H9 (cell line): ENCODE results near the gene TBCK. TPM values are rescaled to one million over a fixed set of nuclear protein-coding genes. Genes with fewer than 3 reads are reported as not detected.

Source experiments
- DNase-seq: peaks from one replicate; pipeline ENCODE4 v3.0.0-alpha.2; 2017
- H2AFZ ChIP-seq: one replicate; pipeline ENCODE4 v1.6.1; 2013; ENCODE audit warnings: mild to moderate bottlenecking, low read length, control low read depth, moderate library complexity
- H2AK5ac ChIP-seq: 2 replicates; pipeline ENCODE4 v1.6.1; 2013; ENCODE audit warnings: low read length, control low read depth, mixed read lengths; ENCODE audit not compliant: insufficient read length
- H2BK120ac ChIP-seq: one replicate; pipeline ENCODE4 v1.6.1; 2013; ENCODE audit warnings: low read depth, mild to moderate bottlenecking, low read length, control low read depth, inconsistent platforms; ENCODE audit not compliant: poor library complexity, severe bottlenecking
- H2BK12ac ChIP-seq: 2 replicates; pipeline ENCODE4 v1.6.1; 2013; ENCODE audit warnings: low read length, control low read depth, mixed read lengths, low read depth; ENCODE audit not compliant: insufficient read length
- H2BK15ac ChIP-seq: 2 replicates; pipeline ENCODE4 v1.6.1; 2013; ENCODE audit warnings: low read depth, low read length, control low read depth
- H2BK20ac ChIP-seq: one replicate; pipeline ENCODE4 v1.6.1; 2013; ENCODE audit warnings: low read depth, mild to moderate bottlenecking, low read length, control low read depth, inconsistent platforms; ENCODE audit not compliant: poor library complexity, severe bottlenecking
- H2BK5ac ChIP-seq: 2 replicates; pipeline ENCODE4 v1.6.1; 2013; ENCODE audit warnings: low read length, control low read depth, mixed read lengths; ENCODE audit not compliant: insufficient read length
- H3K14ac ChIP-seq: 2 replicates; pipeline ENCODE4 v1.6.1; 2013; ENCODE audit warnings: low read length, control low read depth; ENCODE audit not compliant: insufficient read depth
- H3K18ac ChIP-seq: 2 replicates; pipeline ENCODE4 v1.6.1; 2013; ENCODE audit warnings: low read depth, mild to moderate bottlenecking, mixed read lengths, low read length, control low read depth; ENCODE audit not compliant: insufficient read length
- H3K23ac ChIP-seq: 2 replicates; pipeline ENCODE4 v1.6.1; 2013; ENCODE audit warnings: low read length, control low read depth, mixed read lengths, low read depth; ENCODE audit not compliant: insufficient read length
- H3K23me2 ChIP-seq: 2 replicates; pipeline ENCODE4 v1.6.1; 2013; ENCODE audit warnings: low read depth, mild to moderate bottlenecking, mixed read lengths, low read length, control low read depth; ENCODE audit not compliant: insufficient read length, poor library complexity, severe bottlenecking
- H3K27ac ChIP-seq: 2 replicates; pipeline ENCODE4 v1.5.1; 2013; ENCODE audit warnings: low read length, control low read depth, mixed read lengths, low read depth; ENCODE audit not compliant: insufficient read length
- H3K27me3 ChIP-seq: 2 replicates; pipeline ENCODE4 v1.6.1; 2013; ENCODE audit warnings: low read length, control low read depth, inconsistent platforms; ENCODE audit not compliant: insufficient read depth
- H3K4ac ChIP-seq: 2 replicates; pipeline ENCODE4 v1.6.1; 2013; ENCODE audit warnings: low read depth, mild to moderate bottlenecking, control low read depth, inconsistent platforms, low read length, moderate library complexity
- H3K4me1 ChIP-seq: 2 replicates; pipeline ENCODE4 v1.6.1; 2013; ENCODE audit warnings: low read length, control low read depth, inconsistent platforms; ENCODE audit not compliant: insufficient read depth
- H3K4me2 ChIP-seq: 2 replicates; pipeline ENCODE4 v1.6.1; 2013; ENCODE audit warnings: low read length, control low read depth, mixed read lengths; ENCODE audit not compliant: insufficient read length, insufficient read depth
- H3K56ac ChIP-seq: 2 replicates; pipeline ENCODE4 v1.6.1; 2013; ENCODE audit warnings: low read depth, mild to moderate bottlenecking, mixed read lengths, low read length, control low read depth; ENCODE audit not compliant: insufficient read length
- H3K79me1 ChIP-seq: 2 replicates; pipeline ENCODE4 v1.6.1; 2013; ENCODE audit warnings: low read depth, mild to moderate bottlenecking, moderate library complexity, low read length, control low read depth, inconsistent platforms; ENCODE audit not compliant: insufficient read depth, poor library complexity, severe bottlenecking
- H3K79me2 ChIP-seq: 2 replicates; pipeline ENCODE4 v1.6.1; 2013; ENCODE audit warnings: low read length, control low read depth, inconsistent platforms; ENCODE audit not compliant: insufficient read depth
- H3K9ac ChIP-seq: 2 replicates; pipeline ENCODE4 v1.6.1; 2013; ENCODE audit warnings: low read length, control low read depth, mixed read lengths; ENCODE audit not compliant: insufficient read length; ENCODE audit errors: extremely low read depth
- H3K9me3 ChIP-seq: one replicate; pipeline ENCODE4 v1.6.1; 2013; ENCODE audit warnings: low read depth, low read length, inconsistent platforms; ENCODE audit not compliant: control insufficient read depth
- H3T11ph ChIP-seq: one replicate; pipeline ENCODE4 v1.6.1; 2013; ENCODE audit warnings: mild to moderate bottlenecking, low read length, control low read depth, inconsistent platforms
- H4K20me1 ChIP-seq: one replicate; pipeline ENCODE4 v1.6.1; 2013; ENCODE audit not compliant: control insufficient read depth, insufficient read length, insufficient read depth
- H4K5ac ChIP-seq: 2 replicates; pipeline ENCODE4 v1.6.1; 2013; ENCODE audit warnings: low read depth, mild to moderate bottlenecking, mixed read lengths, low read length, control low read depth; ENCODE audit not compliant: insufficient read length
- H4K8ac ChIP-seq: replicated peaks from 2 replicates; pipeline ENCODE4 v1.6.1; 2013; ENCODE audit warnings: low read length, control low read depth, mixed read lengths, low read depth; ENCODE audit not compliant: insufficient read length
- H4K91ac ChIP-seq: 2 replicates; pipeline ENCODE4 v1.6.1; 2013; ENCODE audit warnings: low read depth, mild to moderate bottlenecking, moderate library complexity, mixed read lengths, low read length, control low read depth; ENCODE audit not compliant: insufficient read length
- H3K27ac Mint-ChIP-seq, 3 experiments: 2 replicates in 2 of 3; 3 replicates in 1 of 3; pipeline ENCODE4 v1.8.0; 2020 to 2021; ENCODE audit warnings: mixed read lengths in 3 of 3, mild to moderate bottlenecking in 1 of 3, moderate library complexity in 1 of 3
- H3K27me3 Mint-ChIP-seq: 2 replicates; pipeline ENCODE4 v1.8.0; 2021; ENCODE audit warnings: low read depth, mild to moderate bottlenecking, moderate library complexity, mixed read lengths
- H3K36me3 Mint-ChIP-seq, 3 experiments: 2 replicates in 2 of 3; 3 replicates in 1 of 3; pipeline ENCODE4 v1.8.0; 2020 to 2021; ENCODE audit warnings: low read depth in 3 of 3, mixed read lengths in 3 of 3; ENCODE audit not compliant: insufficient read depth in 1 of 3
- H3K4me1 Mint-ChIP-seq, 2 experiments: 2 replicates each; pipeline ENCODE4 v1.8.0; 2020; ENCODE audit warnings: mixed read lengths in 2 of 2
- H3K4me3 Mint-ChIP-seq, 2 experiments: 2 replicates in 1 of 2; 3 replicates in 1 of 2; pipeline ENCODE4 v1.8.0; 2020 to 2021; ENCODE audit warnings: mild to moderate bottlenecking in 2 of 2, mixed read lengths in 2 of 2, moderate library complexity in 1 of 2
- H3K9me3 Mint-ChIP-seq, 2 experiments: 2 replicates in 1 of 2; 3 replicates in 1 of 2; pipeline ENCODE4 v1.8.0; 2020; ENCODE audit warnings: mild to moderate bottlenecking in 2 of 2, mixed read lengths in 2 of 2, moderate library complexity in 1 of 2
- CTCF ChIP-seq: fragments of 200-600 bp; sonication (generic); conservative IDR thresholded peaks from 3 replicates; pipeline ENCODE4 v1.8.0; 2021; ENCODE audit warnings: antibody characterized with exemption, mild to moderate bottlenecking
- WGBS: extraction: QIAGEN DNeasy Blood & Tissue Kit; methylation state at CpG from one replicate; pipeline ENCODE4 v1.1.7; 2013; ENCODE audit warnings: missing lambda C conversion rate, low lambda C conversion rate, mixed read lengths; ENCODE audit not compliant: insufficient read length; ENCODE audit errors: extremely low coverage; 5-methylcytosine and 5-hydroxymethylcytosine counted together
- total RNA-seq: library from RNA; stranded (reverse); gene quantifications from 2 replicates; pipeline ENCODE4 v1.2.1, GENCODE V29; 2021

TBCK gene
- total RNA-seq, 1 experiment from 2014 or later: 22.1 TPM

DNA sequence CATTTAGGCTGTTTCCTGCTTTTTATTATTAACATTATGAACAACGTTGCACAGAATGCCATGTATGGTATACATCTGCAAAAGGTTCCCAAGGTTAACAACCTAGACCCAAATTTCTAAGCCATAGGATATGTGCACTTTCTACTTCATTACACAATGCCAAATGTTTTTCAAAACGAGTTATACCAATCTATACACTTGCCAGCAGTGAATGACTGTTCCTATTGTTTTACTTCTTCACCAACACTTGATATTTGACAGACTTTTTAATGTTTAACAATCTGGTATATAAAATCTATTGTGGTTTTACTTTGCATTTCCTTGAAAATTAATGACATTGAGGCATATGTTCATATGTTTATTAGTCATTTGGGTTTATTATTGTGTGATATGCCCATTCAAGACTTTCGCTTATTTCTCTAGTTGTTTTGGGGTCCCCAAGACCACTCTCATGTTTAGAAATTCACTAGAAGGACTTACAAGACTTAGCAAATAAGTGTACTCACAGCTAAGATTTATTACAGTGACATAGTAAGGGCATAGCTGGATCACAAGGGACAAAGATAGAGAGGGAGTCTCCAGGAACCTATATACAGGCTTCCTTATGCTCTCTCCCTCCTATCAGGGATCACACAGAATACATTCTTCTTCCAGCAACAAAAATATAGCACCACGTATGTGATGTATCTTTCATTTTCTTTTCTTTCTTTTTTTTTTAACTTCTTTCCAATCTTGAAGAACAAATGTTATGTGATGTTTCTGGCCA lies 62.5 kb downstream of the TBCK start:
- no peak overlapping the region for H3K23ac ChIP-seq
- peaks cover 5 to 6% of the 10 kb centered on the region in 2 experiments for H3K4me1 Mint-ChIP-seq
- no peak overlapping the region for H4K91ac ChIP-seq
- no peak overlapping the region for H2AK5ac ChIP-seq
- DNase-seq: no peak
- H3K4me1 ChIP-seq: no peaks in the 10 kb centered on the region
- H3K4ac ChIP-seq: no peak overlapping the region
- no peak for TF ChIP-seq CTCF
- H3K27ac ChIP-seq: no peak overlapping the region
- H2BK12ac ChIP-seq: no peak overlapping the region
- no peak overlapping the region for H4K5ac ChIP-seq
- no peak overlapping the region for H3K9ac ChIP-seq
- no peaks in the 10 kb centered on the region for H4K20me1 ChIP-seq
- H3K79me1 ChIP-seq: no peaks in the 10 kb centered on the region
- no peak overlapping the region for H4K8ac ChIP-seq
- H3K14ac ChIP-seq: no peak overlapping the region
- no peak overlapping the region for H2BK20ac ChIP-seq
- H2BK120ac ChIP-seq: no peak overlapping the region
- H2AFZ ChIP-seq: no peak overlapping the region
- H2BK5ac ChIP-seq: no peak overlapping the region
- H3K56ac ChIP-seq: no peak overlapping the region
- no peaks in the 10 kb centered on the region for H3K27me3 Mint-ChIP-seq
- H3K9me3 ChIP-seq: no peaks in the 10 kb centered on the region
- H3K18ac ChIP-seq: no peak overlapping the region
- H3K23me2 ChIP-seq: no peaks in the 10 kb centered on the region
- H3K79me2 ChIP-seq: no peaks in the 10 kb centered on the region
- H3K36me3 Mint-ChIP-seq: peaks cover 0 to 3% (median 0%) of the 10 kb centered on the region in 3 experiments; a peak in 1 of 7 replicates
- H3K4me2 ChIP-seq: no peak overlapping the region
- no peaks in the 10 kb centered on the region for H3K27me3 ChIP-seq
- H3T11ph ChIP-seq: no peak overlapping the region
- no peaks in the 10 kb centered on the region for H3K9me3 Mint-ChIP-seq
- no peak overlapping the region; a peak in 2 of 7 replicates for H3K27ac Mint-ChIP-seq
- no peak overlapping the region for H3K4me3 Mint-ChIP-seq
- H2BK15ac ChIP-seq: no peak overlapping the region
- no CpG with 5 or more reads among the region's 4 CpGs for WGBS
